K562 (cell line): Measurements from ENCODE around the gene NDRG4. TPM values are rescaled to one million over a fixed set of nuclear protein-coding genes. Genes with fewer than 3 reads are reported as not detected.

Source experiments
- ATAC-seq: fragments of 200-7000 bp; cut with Tn5 transposase; 3 replicates; pipeline ENCODE4 v1.9.1; 2020; ENCODE audit warnings: moderate library complexity
- BruUV-seq: library from RNA; stranded (reverse); fragments of 400-500 nt; replicated peaks from 2 replicates; lab custom pipeline; 2021; lab: Mats Ljungman, UMichigan
- CTCF ChIA-PET: fragments of 300-600 bp; formaldehyde crosslinking; extraction: SDS; loops from one replicate; lab custom pipeline; 2021; ENCODE audit warnings: low intra/inter-chr PET ratio; lab: Yijun Ruan, JAX
- POLR2A ChIA-PET: fragments of 300-600, 350-650 bp; sonication (Branson Sonifier 250); formaldehyde crosslinking; extraction: SDS; loops from one replicate; lab custom pipeline; 2021; ENCODE audit warnings: antibody characterized with exemption, inconsistent platforms; lab: Yijun Ruan, JAX
- DNase-seq, 4 experiments: peaks; one replicate each; pipeline versions ENCODE4 v3.0.0 to v3.0.0-alpha.2; 2011 to 2018; ENCODE audit warnings: low spot score in 3 of 4, mixed read lengths in 3 of 4; ENCODE audit errors: extremely low read depth in 1 of 4
- FAIRE-seq: peaks from 2 replicates; lab custom pipeline; 2011; peaks lifted over from hg19 to GRCh38; lab: Jason Lieb, UNC
- H2AFZ ChIP-seq: 2 replicates; pipeline ENCODE4 v1.6.0; 2011; ENCODE audit warnings: low read depth, low read length, control low read depth, inconsistent platforms
- H3K27ac ChIP-seq: fragments of 200-600 bp; 3 replicates; pipeline ENCODE4 v1.8.0; 2011; ENCODE audit warnings: low read depth, mild to moderate bottlenecking, control low read depth, inconsistent platforms, low read length, moderate library complexity, mixed read lengths; ENCODE audit errors: extremely low read depth
- H3K27me3 ChIP-seq, 2 experiments: fragments of 300-600 bp in 1 of 2; 2 replicates in 1 of 2; 3 replicates in 1 of 2; pipeline versions ENCODE4 v1.6.0 to v1.8.0; 2011; ENCODE audit warnings: inconsistent platforms in 2 of 2, low read length in 2 of 2, mild to moderate bottlenecking in 1 of 2, mixed read lengths in 1 of 2, moderate library complexity in 1 of 2; ENCODE audit not compliant: control insufficient read depth in 2 of 2, insufficient read depth in 2 of 2
- H3K36me3 ChIP-seq: fragments of 300-600 bp; 3 replicates; pipeline ENCODE4 v1.8.0; 2011; ENCODE audit warnings: mild to moderate bottlenecking, low read length, inconsistent platforms; ENCODE audit not compliant: control insufficient read depth, insufficient read depth
- H3K4me1 ChIP-seq, 2 experiments: fragments of 200-600 bp in 1 of 2; replicated peaks in 1 of 2; 2 replicates in 1 of 2; 3 replicates in 1 of 2; pipeline versions ENCODE4 v1.5.1 to v1.8.0; 2011; ENCODE audit warnings: inconsistent platforms in 2 of 2, low read length in 2 of 2, mild to moderate bottlenecking in 1 of 2, mixed read lengths in 1 of 2, moderate library complexity in 1 of 2; ENCODE audit not compliant: control insufficient read depth in 2 of 2, insufficient read depth in 2 of 2
- H3K4me2 ChIP-seq: 2 replicates; pipeline ENCODE4 v1.6.1; 2011; ENCODE audit warnings: low read length, control low read depth, inconsistent platforms, mixed read lengths; ENCODE audit not compliant: insufficient read depth
- H3K4me3 ChIP-seq: fragments of 200-600 bp; sonication (generic), shearing (Covaris generic); 2 replicates; pipeline ENCODE4 v1.5.1; 2016; ENCODE audit warnings: control low read depth, inconsistent platforms
- H3K79me2 ChIP-seq: fragments of 200-600 bp; 3 replicates; pipeline ENCODE4 v1.8.0; 2011; ENCODE audit warnings: low read length, inconsistent platforms; ENCODE audit not compliant: control insufficient read depth, insufficient read depth
- H3K9ac ChIP-seq, 2 experiments: 2 replicates each; pipeline versions ENCODE4 v1.6.0 to v1.6.1; 2011; ENCODE audit warnings: low read depth in 2 of 2, low read length in 2 of 2, control low read depth in 1 of 2, inconsistent platforms in 1 of 2, mild to moderate bottlenecking in 1 of 2, mixed read lengths in 1 of 2; ENCODE audit not compliant: insufficient read depth in 1 of 2
- H3K9me1 ChIP-seq: one replicate; pipeline ENCODE4 v1.6.0; 2011; ENCODE audit warnings: inconsistent platforms, mild to moderate bottlenecking, low read length, moderate library complexity; ENCODE audit not compliant: control insufficient read depth, insufficient read depth
- H3K9me3 ChIP-seq: replicated peaks from 2 replicates; pipeline ENCODE4 v1.5.1; 2011; ENCODE audit warnings: low read depth, low read length, inconsistent platforms; ENCODE audit not compliant: control insufficient read depth, insufficient read depth
- H4K20me1 ChIP-seq: replicated peaks from 2 replicates; pipeline ENCODE4 v1.6.1; 2011; ENCODE audit warnings: low read length, inconsistent platforms, mixed read lengths; ENCODE audit not compliant: control insufficient read depth, insufficient read depth
- BCOR ChIP-seq: fragments of 450-650 bp; IDR thresholded peaks from 2 replicates; pipeline ENCODE4 v1.6.1; 2016
- MCM2 ChIP-seq: fragments of 450-650 bp; IDR thresholded peaks from 2 replicates; pipeline ENCODE4 v1.6.1; 2017; ENCODE audit warnings: low read depth, mild to moderate bottlenecking
- PHB ChIP-seq: fragments of 250-450 bp; sonication (Bioruptor Pico); IDR thresholded peaks from 2 replicates; pipeline ENCODE4 v1.5.0; 2021
- PHB2 ChIP-seq: fragments of 450-650 bp; IDR thresholded peaks from 2 replicates; pipeline ENCODE4 v1.6.1; 2017; ENCODE audit warnings: low read depth
- POLR3A ChIP-seq: IDR thresholded peaks from 2 replicates; pipeline ENCODE4 v1.6.1; 2011; ENCODE audit warnings: borderline replicate concordance, mild to moderate bottlenecking, moderate library complexity; ENCODE audit not compliant: insufficient read length, insufficient read depth; ENCODE audit errors: extremely low read depth
- ZNF134 ChIP-seq: fragments of 250-450 bp; sonication (Bioruptor Pico); conservative IDR thresholded peaks from 2 replicates; pipeline ENCODE4 v1.4.0; 2020
- ZNF212 ChIP-seq: fragments of 450-650 bp; formaldehyde crosslinking; IDR thresholded peaks from 2 replicates; pipeline ENCODE4 v1.4.0; 2020; ENCODE audit warnings: mild to moderate bottlenecking
- ZNF445 ChIP-seq: fragments of 250-450 bp; sonication (Bioruptor Pico); IDR thresholded peaks from 2 replicates; pipeline ENCODE4 v1.4.0; 2020; ENCODE audit warnings: low read depth, mild to moderate bottlenecking, moderate library complexity
- WGBS: fragments of 100-300 bp; shearing (Covaris generic); methylation state at CpG from one replicate; pipeline ENCODE4 v1.1.6; 2016; ENCODE audit warnings: low coverage, mixed read lengths; ENCODE audit not compliant: insufficient coverage; ENCODE audit errors: missing lambda C conversion rate; 5-methylcytosine and 5-hydroxymethylcytosine counted together
- in situ Hi-C: fragments of 300-500 bp; cut with MboI; formaldehyde crosslinking; loops from 4 replicates; pipeline ENCODE4 v1.15.0; 2018; ENCODE audit warnings: inconsistent platforms, mixed read lengths
- intact Hi-C: fragments of 100-400 bp; cut with micrococcal nuclease; formaldehyde crosslinking; loops from 2 replicates; pipeline ENCODE4 v1.14.2; 2022
- polyA plus RNA-seq, 8 experiments: library from polyadenylated mRNA; depleted of rRNA in 4 of 8; stranded (reverse) in 5 of 8; unstranded in 3 of 8; fragments of >200 nt; fragmentation: Nextera tagmentation in 2 of 8; fragmentation: Illumina TruSeq in 1 of 8; extraction: Ambion mirVana in 2 of 8; extraction: Trizol in 1 of 8; gene quantifications; 2 replicates each; pipeline versions ENCODE4 v1.2.1 to v1.2.3, GENCODE V29; 2011 to 2014; ENCODE audit warnings: inconsistent platforms in 1 of 8, missing spikeins in 1 of 8
- total RNA-seq, 7 experiments: library from RNA; depleted of rRNA in 6 of 7; stranded (reverse); fragments of >200 nt in 6 of 7; fragmentation: Illumina TruSeq in 2 of 7; extraction: Trizol in 2 of 7; gene quantifications; 2 replicates each; pipeline versions ENCODE4 v1.2.1 to v1.2.3, GENCODE V29; 2011 to 2021; ENCODE audit warnings: low replicate concordance in 1 of 7

Gene NDRG4
- total and polyA plus RNA-seq, 9 of the 15 experiments (the other 6 are each of a cell fraction or from before 2014, with no cell fraction given): 0.06 to 0.95 (median 0.28) TPM

DNA sequence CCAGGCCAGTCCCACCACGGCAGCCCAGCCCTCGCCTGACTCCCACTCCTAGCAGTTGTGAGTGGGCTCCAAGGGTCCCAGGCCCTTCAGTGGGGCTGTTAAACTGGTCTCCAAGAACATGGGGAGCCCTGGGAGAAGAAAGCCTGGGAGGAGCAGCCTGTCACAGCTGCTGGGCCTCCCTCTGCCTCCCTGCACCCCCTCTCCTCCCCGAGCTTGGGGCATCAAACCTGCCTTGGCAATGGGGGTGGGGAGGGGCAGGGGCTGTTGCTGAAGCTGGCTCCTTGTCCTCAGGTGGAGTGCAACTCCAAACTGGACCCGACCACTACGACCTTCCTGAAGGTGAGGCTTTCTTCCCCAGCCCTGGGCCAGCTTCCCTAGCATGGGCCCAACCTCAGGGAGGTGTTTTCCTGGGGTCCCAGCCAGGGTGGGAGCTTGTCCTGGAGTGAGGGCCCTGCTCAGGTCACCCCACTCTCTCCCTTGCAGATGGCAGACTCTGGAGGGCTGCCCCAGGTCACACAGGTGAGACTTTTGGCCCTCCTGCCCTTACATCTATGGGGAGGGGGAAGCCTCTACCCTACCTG is 8.8 kb downstream of the NDRG4 start:
- H3K79me2 ChIP-seq: no peaks in the 10 kb centered on the region
- in situ Hi-C loops (no loop called here), intact Hi-C loops (no loop called here)
- ATAC-seq (no peak), DNase-seq (no peak), FAIRE-seq (no peak)
- H3K27me3 ChIP-seq: no peaks in the 10 kb centered on the region
- BruUV-seq: no TSS peak
- no peak overlapping the region for H3K4me3 ChIP-seq
- 61% methylated on average over 3 of the region's 5 CpGs for WGBS
- no peak overlapping the region for H3K27ac ChIP-seq
- ChIA-PET CTCF (no interaction called here), POLR2A (interaction anchor here (1.3 kb wide), 1 partner anchor 11 kb away, joined by 5 read pairs; no protein-coding TSS in a partner anchor)
- H3K9me3 ChIP-seq: no peaks in the 10 kb centered on the region
- H3K4me1 ChIP-seq: peaks cover 0 to 36% of the 10 kb centered on the region in 2 experiments; a peak in 3 of 5 replicates
- H3K9me1 ChIP-seq: no peaks in the 10 kb centered on the region
- no peak overlapping the region for H2AFZ ChIP-seq
- no peak overlapping the region for H3K4me2 ChIP-seq
- no peak overlapping the region; a peak in 1 of 4 replicates for H3K9ac ChIP-seq
- H3K36me3 ChIP-seq: no peaks in the 10 kb centered on the region
- H4K20me1 ChIP-seq: no peaks in the 10 kb centered on the region; the same call in 1 of the 2 replicates
- no peak for TF ChIP-seq ZNF134 (CRISPR knock-in tag)

- H4K20me1 ChIP-seq: no peaks in the 10 kb centered on the region; the same call in 1 of the 2 replicates
- TF ChIP-seq ZNF445 (CRISPR knock-in tag): no peak
- no peak for TF ChIP-seq PHB (CRISPR knock-in tag)
- no peak for TF ChIP-seq POLR3A
- TF ChIP-seq ZNF212 (CRISPR knock-in tag): no peak
- no peak for TF ChIP-seq PHB2
- no peak for TF ChIP-seq MCM2
- no peak for TF ChIP-seq BCOR
- no peaks in the 10 kb centered on the region for H3K9me3 ChIP-seq
- DNase-seq (no peak), FAIRE-seq (no peak), ATAC-seq (no peak)
- CTCF ChIA-PET: no interaction called here
- intact Hi-C loops (no loop called here), in situ Hi-C loops (no loop called here)
- H3K9ac ChIP-seq: no peak overlapping the region; a peak in 1 of 4 replicates
- H3K79me2 ChIP-seq: peaks cover 6% of the 10 kb centered on the region; the same call in 2 of the 3 replicates
- no peak overlapping the region for H2AFZ ChIP-seq
- H3K36me3 ChIP-seq: no peaks in the 10 kb centered on the region
- H3K27me3 ChIP-seq: no peaks in the 10 kb centered on the region
- no peak overlapping the region for H3K27ac ChIP-seq
- H3K9me1 ChIP-seq: no peaks in the 10 kb centered on the region
- no peak overlapping the region for H3K4me2 ChIP-seq
- BruUV-seq: no TSS peak
- WGBS: 39% methylated on average over 9 of the region's 9 CpGs
- H3K4me1 ChIP-seq: peaks cover 0 to 33% of the 10 kb centered on the region in 2 experiments; a peak in 3 of 5 replicates
- no peak overlapping the region for H3K4me3 ChIP-seq
- POLR2A ChIA-PET: interaction anchor here (0.6 kb wide), 1 partner anchor 12 kb away, joined by 4 read pairs; no protein-coding TSS in a partner anchor
Observed at GRCh38 chr16:58509256-58510096, 9.5 kb downstream of the NDRG4 start.
